Endothelial cell of umbilical vein (primary cell): Measurements from ENCODE around the gene MAGEB1. TPM values are rescaled to one million over a fixed set of nuclear protein-coding genes. Genes with fewer than 3 reads are reported as not detected.

Source experiments
- BruUV-seq: library from RNA; stranded (reverse); fragments of 400-500 nt; replicated peaks from 2 replicates; lab custom pipeline; 2021; lab: Mats Ljungman, UMichigan
- CTCF ChIA-PET: fragments of 300-600, 350-600 bp; sonication (Branson Sonifier 250); formaldehyde crosslinking; loops from one replicate; lab custom pipeline; 2021; ENCODE audit warnings: antibody characterized with exemption, inconsistent platforms; lab: Charles Lee
- POLR2A ChIA-PET: fragments of 300-600, 350-600 bp; sonication (Branson Sonifier 250); formaldehyde crosslinking; loops from one replicate; lab custom pipeline; 2021; ENCODE audit warnings: antibody characterized with exemption, inconsistent platforms; lab: Charles Lee
- DNase-seq: peaks from one replicate; pipeline ENCODE4 v3.0.0-alpha.2; 2011; ENCODE audit warnings: low read depth, low spot score
- FAIRE-seq: peaks from 2 replicates; lab custom pipeline; 2011; peaks lifted over from hg19 to GRCh38; lab: Jason Lieb, UNC
- H2AFZ ChIP-seq: 2 replicates; pipeline ENCODE4 v1.6.0; 2012; ENCODE audit warnings: low read depth, low read length, control low read depth, inconsistent platforms
- H3K27ac ChIP-seq: 2 replicates; pipeline ENCODE4 v1.5.1; 2011; ENCODE audit warnings: low read depth, mild to moderate bottlenecking, control low read depth, low read length, moderate library complexity; ENCODE audit not compliant: insufficient read depth
- H3K27me3 ChIP-seq, 2 experiments: 2 replicates each; pipeline versions ENCODE4 v1.6.0 to v1.6.1; 2011; ENCODE audit warnings: low read length in 2 of 2, mixed read lengths in 1 of 2; ENCODE audit not compliant: control insufficient read depth in 2 of 2, insufficient read depth in 2 of 2
- H3K36me3 ChIP-seq, 2 experiments: 2 replicates in 1 of 2; 3 replicates in 1 of 2; pipeline ENCODE4 v1.5.1; 2011; ENCODE audit warnings: low read length in 2 of 2, mild to moderate bottlenecking in 1 of 2, moderate library complexity in 1 of 2; ENCODE audit not compliant: control insufficient read depth in 2 of 2, insufficient read depth in 2 of 2; ENCODE audit errors: extremely low read depth in 1 of 2
- H3K4me1 ChIP-seq: 3 replicates; pipeline ENCODE4 v1.5.1; 2011; ENCODE audit warnings: mild to moderate bottlenecking, low read length; ENCODE audit not compliant: control insufficient read depth, insufficient read depth; ENCODE audit errors: extremely low read depth
- H3K4me2 ChIP-seq: 2 replicates; pipeline ENCODE4 v1.6.1; 2011; ENCODE audit warnings: low read length, control low read depth, mixed read lengths; ENCODE audit not compliant: insufficient read depth
- H3K4me3 ChIP-seq, 3 experiments: fragments of 200-600 bp in 1 of 3; sonication (generic), shearing (Covaris generic) in 1 of 3; replicated peaks in 1 of 3; 2 replicates each; pipeline ENCODE4 v1.5.1; 2011 to 2016; ENCODE audit warnings: control low read depth in 3 of 3, low read length in 3 of 3, mild to moderate bottlenecking in 2 of 3, inconsistent platforms in 1 of 3, low read depth in 1 of 3, moderate library complexity in 1 of 3; ENCODE audit not compliant: insufficient read depth in 1 of 3
- H3K79me2 ChIP-seq: 2 replicates; pipeline ENCODE4 v1.6.0; 2012; ENCODE audit warnings: low read length, inconsistent platforms; ENCODE audit not compliant: control insufficient read depth, insufficient read depth
- H3K9ac ChIP-seq: replicated peaks from 2 replicates; pipeline ENCODE3; 2011; ENCODE audit warnings: low read length, control low read depth; ENCODE audit not compliant: insufficient read depth; ENCODE audit errors: extremely low read depth
- H3K9me1 ChIP-seq: replicated peaks from 3 replicates; pipeline ENCODE4 v1.6.0; 2011; ENCODE audit warnings: mild to moderate bottlenecking, low read length; ENCODE audit not compliant: control insufficient read depth, insufficient read depth; ENCODE audit errors: extremely low read depth
- H3K9me3 ChIP-seq: replicated peaks from 2 replicates; pipeline ENCODE4 v1.5.1; 2012; ENCODE audit warnings: low read length, inconsistent platforms; ENCODE audit not compliant: control insufficient read depth, insufficient read depth
- H4K20me1 ChIP-seq: replicated peaks from 2 replicates; pipeline ENCODE3; 2011; ENCODE audit warnings: mild to moderate bottlenecking, low read length; ENCODE audit not compliant: control insufficient read depth, insufficient read depth; ENCODE audit errors: extremely low read depth
- CTCF ChIP-seq, 2 donors: IDR thresholded peaks; 1 replicate in 1 of 2; 2 replicates in 1 of 2; pipeline ENCODE4 v1.5.1; 2011; ENCODE audit warnings: low read length in 2 of 2, mild to moderate bottlenecking in 2 of 2, moderate library complexity in 2 of 2, control low read depth in 1 of 2, inconsistent platforms in 1 of 2, low read depth in 1 of 2; ENCODE audit not compliant: insufficient read depth in 1 of 2; ENCODE audit errors: extremely low read depth in 1 of 2
- EZH2 ChIP-seq: IDR thresholded peaks from 2 replicates; pipeline ENCODE4 v1.6.1; 2012; ENCODE audit warnings: borderline replicate concordance, low read depth, mild to moderate bottlenecking, moderate library complexity, low read length, inconsistent platforms; ENCODE audit not compliant: severe bottlenecking
- FOS ChIP-seq: IDR thresholded peaks from 2 replicates; pipeline ENCODE4 v1.6.1; 2011; ENCODE audit warnings: mild to moderate bottlenecking, low read length, moderate library complexity, borderline replicate concordance; ENCODE audit not compliant: insufficient read depth
- GATA2 ChIP-seq: IDR thresholded peaks from 2 replicates; pipeline ENCODE4 v1.7.0; 2011; ENCODE audit warnings: low read depth, mild to moderate bottlenecking, moderate library complexity, mixed read lengths, low read length; ENCODE audit not compliant: insufficient read length, insufficient read depth
- JUN ChIP-seq: IDR thresholded peaks from 2 replicates; pipeline ENCODE4 v1.6.1; 2011; ENCODE audit warnings: borderline replicate concordance, low read depth; ENCODE audit not compliant: insufficient read length, insufficient read depth
- MAX ChIP-seq: IDR thresholded peaks from 2 replicates; pipeline ENCODE4 v1.6.1; 2011; ENCODE audit not compliant: insufficient read depth, insufficient read length
- MYC ChIP-seq: IDR thresholded peaks from one replicate; pipeline ENCODE4 v1.6.1; 2011; ENCODE audit warnings: mild to moderate bottlenecking, low read depth, low read length
- POLR2A ChIP-seq: IDR thresholded peaks from 2 replicates; pipeline ENCODE4 v1.6.1; 2012; ENCODE audit warnings: low read depth, mild to moderate bottlenecking, control low read depth, low read length
- POLR2AphosphoS5 ChIP-seq: IDR thresholded peaks from 2 replicates; pipeline ENCODE4 v1.6.1; 2012; ENCODE audit warnings: low read depth, mild to moderate bottlenecking, control low read depth, low read length, moderate library complexity; ENCODE audit not compliant: insufficient read depth
- dilution Hi-C: fragments of 300-500 bp; cut with MboI; formaldehyde crosslinking; loops from one replicate; pipeline ENCODE4 v1.15.0; 2019; ENCODE audit warnings: low sequenced_read_pairs; ENCODE audit not compliant: extremely low pct_ligation_motif_present
- intact Hi-C: fragments of 100-400 bp; cut with micrococcal nuclease; formaldehyde crosslinking; loops from one replicate; pipeline ENCODE4 v1.10.0; 2022
- polyA plus RNA-seq, 4 experiments: library from polyadenylated mRNA; depleted of rRNA in 3 of 4; stranded (reverse) in 3 of 4; unstranded in 1 of 4; fragments of >200 nt; gene quantifications; 2 replicates each; pipeline versions ENCODE4 v1.2.1 to v1.2.3, GENCODE V29; 2011 to 2012; ENCODE audit warnings: missing spikeins in 1 of 4
- total RNA-seq: library from RNA; stranded (reverse); gene quantifications from 2 replicates; pipeline ENCODE4 v1.2.3, GENCODE V29; 2021

Gene MAGEB1
- total and polyA plus RNA-seq, 2 donors (not counting 3 experiments of a cell fraction or from before 2014, with no cell fraction given), result not detected

GRCh38 chrX:30230395-30230794 is 16.6 kb upstream of the MAGEB1 start, which contains the start of gene MAGEB3:
Gene MAGEB3 (plus strand): TSS chrX:30230657. CDS start chrX:30235925, 5,268 bp downstream.
- FAIRE-seq, result no peak
- CTCF ChIA-PET, result no interaction called here
- POLR2A ChIA-PET, result no interaction called here

GRCh38 chrX:30241724-30242415 is 5.1 kb upstream of the MAGEB1 start, which contains the start of gene MAGEB4:
Gene MAGEB4 (plus strand): TSS chrX:30242000. CDS start chrX:30242136, 136 bp downstream.
- intact Hi-C loops (no loop called here), dilution Hi-C loops (no loop called here)
- H3K4me2 ChIP-seq, result no peak within 1 kb of the TSS
- H3K36me3 ChIP-seq, result no peaks in the 10 kb centered on the region
- no peaks in the 10 kb centered on the region for H3K9me1 ChIP-seq
- no peak for TF ChIP-seq POLR2AphosphoS5
- TF ChIP-seq CTCF (IDR thresholded peaks at IDR 0.05; ENCODE audit: extremely low read depth in 1 of 2, insufficient read depth in 1 of 2, low read depth in 1 of 2, low read length in 2 of 2), result no peak
- no peak for TF ChIP-seq MAX
- no peak for TF ChIP-seq GATA2
- TF ChIP-seq MYC, result no peak
- no peak for TF ChIP-seq EZH2
- TF ChIP-seq JUN, result no peak
- TF ChIP-seq POLR2A, result no peak
- TF ChIP-seq FOS, result no peak
- H3K9me3 ChIP-seq, result no peaks in the 10 kb centered on the region
- H3K4me1 ChIP-seq, result no peaks in the 10 kb centered on the region
- no peaks in the 10 kb centered on the region for H4K20me1 ChIP-seq
- FAIRE-seq (no peak), DNase-seq (no peak)
- no peaks in the 10 kb centered on the region for H3K79me2 ChIP-seq
- no peaks in the 10 kb centered on the region for H3K27me3 ChIP-seq
- no peak within 1 kb of the TSS for H2AFZ ChIP-seq
- no peak within 1 kb of the TSS for H3K9ac ChIP-seq
- CTCF ChIA-PET, result no interaction called here
- no TSS peak for BruUV-seq
- H3K4me3 ChIP-seq, result no peak within 1 kb of the TSS
- POLR2A ChIA-PET, result no interaction called here
- H3K27ac ChIP-seq, result no peak within 1 kb of the TSS

More at GRCh38 chrX:30230395-30230794, 16.6 kb upstream of the MAGEB1 start, which contains the start of gene MAGEB3:
- no peak within 1 kb of the TSS for H2AFZ ChIP-seq
- no peak within 1 kb of the TSS for H3K4me3 ChIP-seq
- intact Hi-C loops (no loop called here), dilution Hi-C loops (no loop called here)
- H3K9me1 ChIP-seq, result no peaks in the 10 kb centered on the region
- no peaks in the 10 kb centered on the region for H3K27me3 ChIP-seq
- no peak within 1 kb of the TSS for H3K27ac ChIP-seq
- no peak within 1 kb of the TSS for H3K9ac ChIP-seq
- no peaks in the 10 kb centered on the region for H3K4me1 ChIP-seq
- no peaks in the 10 kb centered on the region for H3K36me3 ChIP-seq
- BruUV-seq, result no TSS peak
- no peaks in the 10 kb centered on the region for H4K20me1 ChIP-seq
- H3K4me2 ChIP-seq, result no peak within 1 kb of the TSS
- no peaks in the 10 kb centered on the region for H3K9me3 ChIP-seq
- H3K79me2 ChIP-seq, result no peaks in the 10 kb centered on the region
- TF ChIP-seq EZH2 (no peak), POLR2AphosphoS5 (no peak), GATA2 (no peak)
- no peak for DNase-seq
